SK-N-SH treated with all-trans-retinoic acid at 6 μM for 48 hours (cell line): ENCODE results near the gene LRRC4C.

Source experiments
- ATAC-seq: fragments of 200-7000 bp; cut with Tn5 transposase; 3 replicates; pipeline ENCODE4 v1.9.1; 2020; ENCODE audit warnings: mild to moderate bottlenecking, moderate library complexity
- BACH2 ChIP-seq: fragments of 250-450 bp; sonication (Bioruptor Pico); IDR thresholded peaks from 2 replicates; pipeline ENCODE4 v1.9.0; 2021; ENCODE audit warnings: mild to moderate bottlenecking, borderline replicate concordance
- CSDC2 ChIP-seq: fragments of 250-450 bp; sonication (Bioruptor Pico); IDR thresholded peaks from 2 replicates; pipeline ENCODE4 v1.5.0; 2020; ENCODE audit warnings: mild to moderate bottlenecking, moderate library complexity
- GLIS3 ChIP-seq: fragments of 250-450 bp; sonication (Bioruptor Pico); IDR thresholded peaks from 2 replicates; pipeline ENCODE4 v1.5.0; 2020; ENCODE audit warnings: mild to moderate bottlenecking, moderate library complexity
- ISL1 ChIP-seq: fragments of 250-450 bp; sonication (Bioruptor Pico); IDR thresholded peaks from 2 replicates; pipeline ENCODE4 v2.1.2; 2022; ENCODE audit warnings: mild to moderate bottlenecking, moderate library complexity
- OSR1 ChIP-seq: fragments of 250-450 bp; sonication (Bioruptor Pico); IDR thresholded peaks from 2 replicates; pipeline ENCODE4 v1.8.0; 2022; ENCODE audit warnings: moderate library complexity, mild to moderate bottlenecking, inconsistent platforms
- PPARA ChIP-seq: fragments of 250-450 bp; sonication (Bioruptor Pico); IDR thresholded peaks from 2 replicates; pipeline ENCODE4 v1.5.0; 2020; ENCODE audit warnings: mild to moderate bottlenecking, borderline replicate concordance
- TOX ChIP-seq: fragments of 250-450 bp; sonication (Bioruptor Pico); IDR thresholded peaks from 2 replicates; pipeline ENCODE4 v1.8.0; 2021; ENCODE audit warnings: mild to moderate bottlenecking, moderate library complexity, borderline replicate concordance
- ZC3H10 ChIP-seq: fragments of 250-450 bp; sonication (Bioruptor Pico); IDR thresholded peaks from 2 replicates; pipeline ENCODE4 v1.5.1; 2021; ENCODE audit warnings: mild to moderate bottlenecking, moderate library complexity
- ZFP30 ChIP-seq: fragments of 450-650 bp; formaldehyde crosslinking; IDR thresholded peaks from 2 replicates; pipeline ENCODE4 v1.5.0; 2022; ENCODE audit warnings: mild to moderate bottlenecking, moderate library complexity
- ZNF70 ChIP-seq: fragments of 450-650 bp; formaldehyde crosslinking; IDR thresholded peaks from 2 replicates; pipeline ENCODE4 v1.5.0; 2020; ENCODE audit warnings: mild to moderate bottlenecking, moderate library complexity
- ZNF8 ChIP-seq: fragments of 450-650 bp; formaldehyde crosslinking; IDR thresholded peaks from 2 replicates; pipeline ENCODE4 v1.5.0; 2020; ENCODE audit warnings: mild to moderate bottlenecking, moderate library complexity
- TF ChIP-seq, protein P1 (sequence below): fragments of 250-450 bp; sonication (Bioruptor Pico); IDR thresholded peaks from 2 replicates; pipeline ENCODE4 v1.8.0; 2021; ENCODE audit warnings: low read depth, mild to moderate bottlenecking, moderate library complexity, borderline replicate concordance
- TF ChIP-seq, protein P2 (sequence below): fragments of 250-450 bp; sonication (Bioruptor Pico); IDR thresholded peaks from 2 replicates; pipeline ENCODE4 v1.5.0; 2020; ENCODE audit warnings: mild to moderate bottlenecking, moderate library complexity
- TF ChIP-seq, protein P3 (sequence below): fragments of 250-450 bp; sonication (Bioruptor Pico); IDR thresholded peaks from 2 replicates; pipeline ENCODE4 v1.8.0; 2020; ENCODE audit warnings: mild to moderate bottlenecking, moderate library complexity, borderline replicate concordance
- TF ChIP-seq, protein P4 (sequence below): fragments of 250-450 bp; sonication (Bioruptor Pico); IDR thresholded peaks from 2 replicates; pipeline ENCODE4 v1.5.1; 2021; ENCODE audit warnings: mild to moderate bottlenecking, moderate library complexity

LRRC4C gene

DNA sequence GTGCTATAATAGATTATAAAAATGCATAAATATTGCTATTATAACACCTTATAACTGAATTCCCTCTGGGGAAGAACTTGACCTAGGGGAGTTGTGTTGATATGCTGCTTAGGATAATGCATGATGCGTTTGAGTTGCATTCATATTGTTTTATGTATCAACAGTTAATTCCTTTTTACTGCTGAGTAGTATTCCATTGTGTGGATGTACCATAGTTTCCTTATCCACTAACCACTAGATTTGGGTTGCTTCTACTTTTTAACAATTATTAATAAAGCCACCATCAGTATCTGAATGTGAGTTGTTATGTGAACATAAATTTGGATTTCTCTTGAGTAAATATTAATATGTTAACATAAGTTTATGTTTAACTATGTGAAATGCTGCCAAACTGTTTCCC is 19.7 kb upstream of the LRRC4C start:
- ATAC-seq = no peak
- TF ChIP-seq ZNF8 (peak; percentile 95), ZNF70 (no peak)
- TF ChIP-seq, all 23 proteins: peak for 1

DNA sequence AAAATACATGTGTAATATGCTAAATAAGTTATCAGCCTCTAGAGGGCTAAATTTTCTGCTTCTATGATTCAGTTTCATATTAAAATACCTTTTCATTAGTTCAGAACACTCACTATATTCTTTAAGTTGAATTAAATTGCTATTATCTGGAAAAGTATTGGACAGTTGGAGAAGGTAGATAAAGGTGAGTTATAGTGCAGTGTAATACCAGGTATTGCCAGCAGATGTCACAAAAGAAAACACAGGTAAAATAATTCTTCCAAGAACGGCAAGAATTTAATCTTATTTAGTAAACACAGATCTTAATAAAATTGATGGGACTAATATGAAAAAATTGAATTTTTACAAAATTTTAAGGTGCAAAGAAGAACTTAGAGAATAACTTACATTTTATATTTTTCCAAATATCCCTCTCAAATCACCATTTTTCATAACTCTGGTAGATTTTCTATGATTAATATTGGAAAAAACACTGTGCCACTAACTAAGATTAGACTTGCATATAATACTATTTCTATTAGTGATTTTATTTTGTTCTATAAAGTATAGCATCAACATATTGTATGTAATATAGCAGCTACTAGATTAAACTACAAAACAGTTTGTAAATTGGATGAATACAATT is 1.7 kb upstream of the LRRC4C start:
- no peak for TF ChIP-seq TOX (CRISPR knock-in tag)
- no peak for TF ChIP-seq OSR1 (CRISPR knock-in tag)
- TF ChIP-seq ZFP30 (CRISPR knock-in tag) = no peak
- TF ChIP-seq ISL1 = no peak
- no peak for ATAC-seq

DNA sequence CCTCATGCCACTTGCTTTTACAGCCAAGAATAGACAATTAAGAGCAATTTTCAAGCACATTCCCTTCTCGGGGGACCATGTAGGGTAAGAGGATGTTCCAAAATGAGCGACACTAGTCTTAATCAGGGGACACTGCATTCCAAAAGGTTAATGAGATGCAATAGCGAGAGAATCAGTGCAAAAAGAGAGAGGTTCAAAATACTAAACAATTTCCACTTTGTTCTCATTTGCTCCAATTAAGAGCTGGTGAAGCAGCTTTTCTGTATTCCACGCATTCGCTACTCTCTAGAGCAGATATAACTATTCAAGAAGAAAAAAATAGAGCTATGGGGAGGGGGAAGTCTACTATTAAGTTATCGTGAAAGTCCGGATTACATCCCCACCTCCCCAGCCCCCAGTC is 811 bp downstream of the LRRC4C start:
- no peak for ATAC-seq
- TF ChIP-seq GLIS3 = no peak
- TF ChIP-seq ISL1 = no peak
- no peak for TF ChIP-seq ZC3H10 (CRISPR knock-in tag)
- TF ChIP-seq, protein P1, sequence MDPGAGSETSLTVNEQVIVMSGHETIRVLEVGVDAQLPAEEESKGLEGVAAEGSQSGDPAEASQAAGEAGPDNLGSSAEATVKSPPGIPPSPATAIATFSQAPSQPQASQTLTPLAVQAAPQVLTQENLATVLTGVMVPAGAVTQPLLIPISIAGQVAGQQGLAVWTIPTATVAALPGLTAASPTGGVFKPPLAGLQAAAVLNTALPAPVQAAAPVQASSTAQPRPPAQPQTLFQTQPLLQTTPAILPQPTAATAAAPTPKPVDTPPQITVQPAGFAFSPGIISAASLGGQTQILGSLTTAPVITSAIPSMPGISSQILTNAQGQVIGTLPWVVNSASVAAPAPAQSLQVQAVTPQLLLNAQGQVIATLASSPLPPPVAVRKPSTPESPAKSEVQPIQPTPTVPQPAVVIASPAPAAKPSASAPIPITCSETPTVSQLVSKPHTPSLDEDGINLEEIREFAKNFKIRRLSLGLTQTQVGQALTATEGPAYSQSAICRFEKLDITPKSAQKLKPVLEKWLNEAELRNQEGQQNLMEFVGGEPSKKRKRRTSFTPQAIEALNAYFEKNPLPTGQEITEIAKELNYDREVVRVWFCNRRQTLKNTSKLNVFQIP (CRISPR knock-in tag) = no peak
- TF ChIP-seq ZNF8 = no peak

DNA sequence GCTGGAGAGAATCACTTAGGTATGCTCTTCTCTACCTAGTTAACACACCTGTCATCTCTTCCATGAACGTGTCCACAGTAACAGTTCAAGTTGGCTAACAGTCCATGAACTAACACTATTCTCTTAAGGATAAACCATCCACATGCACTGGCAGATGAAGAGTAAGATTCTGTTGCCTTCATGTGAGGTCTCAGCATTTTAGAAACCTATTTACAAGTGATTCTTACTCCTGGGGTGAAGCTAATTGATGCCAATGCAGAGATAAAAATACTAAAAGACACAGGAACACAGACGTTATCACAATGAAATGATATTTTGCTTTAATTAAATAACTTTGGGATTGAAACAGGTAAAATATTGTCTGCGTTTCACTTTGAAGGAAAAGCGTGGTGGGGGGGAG is 1.3 kb downstream of the LRRC4C start:
- TF ChIP-seq, protein P2, sequence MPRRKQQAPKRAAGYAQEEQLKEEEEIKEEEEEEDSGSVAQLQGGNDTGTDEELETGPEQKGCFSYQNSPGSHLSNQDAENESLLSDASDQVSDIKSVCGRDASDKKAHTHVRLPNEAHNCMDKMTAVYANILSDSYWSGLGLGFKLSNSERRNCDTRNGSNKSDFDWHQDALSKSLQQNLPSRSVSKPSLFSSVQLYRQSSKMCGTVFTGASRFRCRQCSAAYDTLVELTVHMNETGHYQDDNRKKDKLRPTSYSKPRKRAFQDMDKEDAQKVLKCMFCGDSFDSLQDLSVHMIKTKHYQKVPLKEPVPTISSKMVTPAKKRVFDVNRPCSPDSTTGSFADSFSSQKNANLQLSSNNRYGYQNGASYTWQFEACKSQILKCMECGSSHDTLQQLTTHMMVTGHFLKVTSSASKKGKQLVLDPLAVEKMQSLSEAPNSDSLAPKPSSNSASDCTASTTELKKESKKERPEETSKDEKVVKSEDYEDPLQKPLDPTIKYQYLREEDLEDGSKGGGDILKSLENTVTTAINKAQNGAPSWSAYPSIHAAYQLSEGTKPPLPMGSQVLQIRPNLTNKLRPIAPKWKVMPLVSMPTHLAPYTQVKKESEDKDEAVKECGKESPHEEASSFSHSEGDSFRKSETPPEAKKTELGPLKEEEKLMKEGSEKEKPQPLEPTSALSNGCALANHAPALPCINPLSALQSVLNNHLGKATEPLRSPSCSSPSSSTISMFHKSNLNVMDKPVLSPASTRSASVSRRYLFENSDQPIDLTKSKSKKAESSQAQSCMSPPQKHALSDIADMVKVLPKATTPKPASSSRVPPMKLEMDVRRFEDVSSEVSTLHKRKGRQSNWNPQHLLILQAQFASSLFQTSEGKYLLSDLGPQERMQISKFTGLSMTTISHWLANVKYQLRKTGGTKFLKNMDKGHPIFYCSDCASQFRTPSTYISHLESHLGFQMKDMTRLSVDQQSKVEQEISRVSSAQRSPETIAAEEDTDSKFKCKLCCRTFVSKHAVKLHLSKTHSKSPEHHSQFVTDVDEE (CRISPR knock-in tag) = no peak
- TF ChIP-seq, all 23 proteins: peak for 0
- no peak for ATAC-seq

DNA sequence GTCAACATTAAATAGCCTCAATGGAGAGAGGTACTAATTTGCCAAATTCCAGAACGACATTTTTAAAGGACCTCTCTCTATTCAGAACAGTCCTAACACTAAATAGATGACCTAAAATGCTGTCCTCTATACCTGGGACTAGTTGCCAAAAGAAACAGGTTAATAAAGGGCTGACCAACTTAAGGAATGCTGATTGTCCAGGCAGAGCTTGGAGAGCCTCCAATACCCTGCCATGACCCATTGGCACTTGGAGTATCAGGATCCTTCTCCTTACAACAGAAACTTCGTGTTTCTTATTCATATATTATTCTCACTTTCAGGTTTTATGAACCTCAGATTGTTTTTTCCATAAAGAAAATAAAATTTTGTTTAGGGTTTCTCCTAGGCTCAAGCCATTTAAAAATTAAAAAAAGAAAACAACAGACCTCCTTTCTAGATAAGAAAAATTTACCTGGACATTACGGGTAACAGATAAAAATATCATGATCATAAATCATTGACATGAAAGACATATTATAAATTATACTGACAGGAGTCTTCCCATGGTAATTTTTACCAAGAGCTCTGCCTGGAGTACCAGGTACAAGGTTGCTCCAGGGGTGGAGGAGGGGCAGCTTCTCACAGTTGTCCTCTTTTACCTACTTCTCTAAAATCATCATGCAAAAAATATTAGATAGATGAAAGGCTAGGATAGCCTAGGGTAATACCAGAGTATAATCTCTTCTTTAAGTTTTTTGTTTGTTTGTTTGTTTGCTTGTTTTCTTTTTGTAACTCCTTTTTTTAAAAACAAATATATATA is 2.0 kb downstream of the LRRC4C start:
- no peak for ATAC-seq
- no peak for TF ChIP-seq TOX (CRISPR knock-in tag)

DNA sequence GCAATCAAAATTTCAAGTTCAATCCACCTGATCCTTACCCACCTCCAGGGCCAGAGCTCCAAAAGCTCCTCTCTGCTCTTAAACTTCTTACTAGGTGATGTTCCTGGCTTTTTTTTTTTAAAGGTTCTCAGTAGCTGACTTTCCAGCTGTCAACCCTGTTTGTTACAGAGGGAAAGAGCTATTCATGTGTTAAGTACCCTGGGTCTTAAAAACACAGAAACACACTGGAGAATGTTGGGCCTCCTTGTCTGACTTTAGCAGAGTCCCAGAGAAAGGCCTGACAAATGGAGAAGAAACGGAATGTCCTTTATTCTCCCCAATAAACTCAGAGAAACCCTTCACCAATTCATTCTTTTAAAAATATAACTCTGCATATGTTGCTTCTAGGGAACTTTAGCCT is 3.2 kb downstream of the LRRC4C start:
- no peak for TF ChIP-seq CSDC2 (CRISPR knock-in tag)
- no peak for TF ChIP-seq BACH2 (CRISPR knock-in tag)
- TF ChIP-seq, protein P3, sequence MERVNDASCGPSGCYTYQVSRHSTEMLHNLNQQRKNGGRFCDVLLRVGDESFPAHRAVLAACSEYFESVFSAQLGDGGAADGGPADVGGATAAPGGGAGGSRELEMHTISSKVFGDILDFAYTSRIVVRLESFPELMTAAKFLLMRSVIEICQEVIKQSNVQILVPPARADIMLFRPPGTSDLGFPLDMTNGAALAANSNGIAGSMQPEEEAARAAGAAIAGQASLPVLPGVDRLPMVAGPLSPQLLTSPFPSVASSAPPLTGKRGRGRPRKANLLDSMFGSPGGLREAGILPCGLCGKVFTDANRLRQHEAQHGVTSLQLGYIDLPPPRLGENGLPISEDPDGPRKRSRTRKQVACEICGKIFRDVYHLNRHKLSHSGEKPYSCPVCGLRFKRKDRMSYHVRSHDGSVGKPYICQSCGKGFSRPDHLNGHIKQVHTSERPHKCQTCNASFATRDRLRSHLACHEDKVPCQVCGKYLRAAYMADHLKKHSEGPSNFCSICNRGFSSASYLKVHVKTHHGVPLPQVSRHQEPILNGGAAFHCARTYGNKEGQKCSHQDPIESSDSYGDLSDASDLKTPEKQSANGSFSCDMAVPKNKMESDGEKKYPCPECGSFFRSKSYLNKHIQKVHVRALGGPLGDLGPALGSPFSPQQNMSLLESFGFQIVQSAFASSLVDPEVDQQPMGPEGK (CRISPR knock-in tag) = no peak
- TF ChIP-seq PPARA = no peak
- TF ChIP-seq ISL1 = no peak
- TF ChIP-seq ZFP30 (CRISPR knock-in tag) = no peak
- no peak for TF ChIP-seq TOX (CRISPR knock-in tag)
- TF ChIP-seq, protein P4, sequence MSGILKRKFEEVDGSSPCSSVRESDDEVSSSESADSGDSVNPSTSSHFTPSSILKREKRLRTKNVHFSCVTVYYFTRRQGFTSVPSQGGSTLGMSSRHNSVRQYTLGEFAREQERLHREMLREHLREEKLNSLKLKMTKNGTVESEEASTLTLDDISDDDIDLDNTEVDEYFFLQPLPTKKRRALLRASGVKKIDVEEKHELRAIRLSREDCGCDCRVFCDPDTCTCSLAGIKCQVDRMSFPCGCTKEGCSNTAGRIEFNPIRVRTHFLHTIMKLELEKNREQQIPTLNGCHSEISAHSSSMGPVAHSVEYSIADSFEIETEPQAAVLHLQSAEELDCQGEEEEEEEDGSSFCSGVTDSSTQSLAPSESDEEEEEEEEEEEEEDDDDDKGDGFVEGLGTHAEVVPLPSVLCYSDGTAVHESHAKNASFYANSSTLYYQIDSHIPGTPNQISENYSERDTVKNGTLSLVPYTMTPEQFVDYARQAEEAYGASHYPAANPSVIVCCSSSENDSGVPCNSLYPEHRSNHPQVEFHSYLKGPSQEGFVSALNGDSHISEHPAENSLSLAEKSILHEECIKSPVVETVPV (CRISPR knock-in tag) = no peak
- ATAC-seq = no peak
